HepG2 (cell line): ENCODE measurements around the gene SV2B. TPM values are rescaled to one million over a fixed set of nuclear protein-coding genes. Genes with fewer than 3 reads are reported as not detected.

Experiments used
- ATAC-seq: fragments of 200-7000 bp; cut with Tn5 transposase; 3 replicates; pipeline ENCODE4 v1.9.1; 2020; ENCODE audit warnings: mild to moderate bottlenecking, moderate library complexity
- BruUV-seq: library from RNA; stranded (reverse); fragments of 400-500 nt; replicated peaks from 2 replicates; lab custom pipeline; 2021; lab: Mats Ljungman, UMichigan
- CTCF ChIA-PET: fragments of 300-600 bp; formaldehyde crosslinking; extraction: SDS; loops from one replicate; lab custom pipeline; 2021; ENCODE audit warnings: low total read pairs, inconsistent platforms, low intra/inter-chr PET ratio; lab: Yijun Ruan, JAX
- POLR2A ChIA-PET: fragments of 350-600 bp; sonication (Branson Sonifier 250); formaldehyde crosslinking; loops from one replicate; lab custom pipeline; 2020; ENCODE audit warnings: antibody characterized with exemption, inconsistent platforms; lab: Yijun Ruan, JAX
- DNase-seq: peaks from one replicate; pipeline ENCODE4 v3.0.0-alpha.2; 2015; ENCODE audit warnings: low spot score
- FAIRE-seq: peaks from 3 replicates; lab custom pipeline; 2011; peaks lifted over from hg19 to GRCh38; lab: Jason Lieb, UNC
- H2AFZ ChIP-seq: one replicate; pipeline ENCODE4 v1.6.1; 2011; ENCODE audit warnings: low read length, inconsistent platforms
- H3K27ac ChIP-seq: fragments of 300-600 bp; 3 replicates; pipeline ENCODE4 v1.8.0; 2011; ENCODE audit warnings: mixed run types, mild to moderate bottlenecking, mixed read lengths, low read length, inconsistent platforms; ENCODE audit not compliant: insufficient read depth; ENCODE audit errors: extremely low read length
- H3K27me3 ChIP-seq, 2 experiments: fragments of 200-600 bp in 1 of 2; 2 replicates in 1 of 2; 3 replicates in 1 of 2; pipeline versions ENCODE4 v1.6.0 to v1.8.0; 2011; ENCODE audit warnings: low read length in 2 of 2, mild to moderate bottlenecking in 2 of 2, moderate library complexity in 2 of 2, inconsistent platforms in 1 of 2; ENCODE audit not compliant: insufficient read depth in 2 of 2, control insufficient read depth in 1 of 2
- H3K36me3 ChIP-seq, 2 experiments: fragments of 200-600 bp in 1 of 2; replicated peaks in 1 of 2; 2 replicates in 1 of 2; 3 replicates in 1 of 2; pipeline versions ENCODE4 v1.5.1 to v1.8.0; 2011; ENCODE audit warnings: low read length in 2 of 2, inconsistent platforms in 1 of 2; ENCODE audit not compliant: insufficient read depth in 2 of 2, control insufficient read depth in 1 of 2
- H3K4me1 ChIP-seq: 2 replicates; pipeline ENCODE4 v1.5.1; 2012; ENCODE audit warnings: low read length, inconsistent platforms; ENCODE audit not compliant: insufficient read depth
- H3K4me2 ChIP-seq: 2 replicates; pipeline ENCODE4 v1.6.0; 2011; ENCODE audit warnings: low read depth, low read length, inconsistent platforms
- H3K4me3 ChIP-seq, 3 experiments: fragments of 200-600 bp in 1 of 3; sonication (generic), shearing (Covaris generic) in 1 of 3; replicated peaks in 1 of 3; 2 replicates each; pipeline ENCODE4 v1.5.1; 2011 to 2016; ENCODE audit warnings: low read length in 3 of 3, inconsistent platforms in 2 of 3, low read depth in 2 of 3, mild to moderate bottlenecking in 2 of 3, control low read depth in 1 of 3, mixed read lengths in 1 of 3; ENCODE audit not compliant: insufficient read depth in 1 of 3
- H3K79me2 ChIP-seq: one replicate; pipeline ENCODE4 v1.6.1; 2011; ENCODE audit warnings: low read length, inconsistent platforms; ENCODE audit not compliant: insufficient read depth
- H3K9ac ChIP-seq: 2 replicates; pipeline ENCODE4 v1.6.0; 2011; ENCODE audit warnings: mild to moderate bottlenecking, low read depth, low read length, inconsistent platforms; ENCODE audit not compliant: insufficient read depth
- H3K9me3 ChIP-seq: 2 replicates; pipeline ENCODE4 v1.5.1; 2012; ENCODE audit warnings: mild to moderate bottlenecking, low read length
- H4K20me1 ChIP-seq: 2 replicates; pipeline ENCODE4 v1.6.0; 2011; ENCODE audit warnings: inconsistent platforms, mild to moderate bottlenecking, low read length, moderate library complexity; ENCODE audit not compliant: insufficient read depth
- PITX1 ChIP-seq: sonication (generic); formaldehyde crosslinking; IDR thresholded peaks from 2 replicates; pipeline ENCODE4 v1.5.1; 2020; ENCODE audit warnings: mild to moderate bottlenecking, missing genetic modification reagents
- POLR2AphosphoS5 ChIP-seq: IDR thresholded peaks from 2 replicates; pipeline ENCODE4 v1.6.1; 2012; ENCODE audit warnings: low read depth, low read length
- ZNF496 ChIP-seq: sonication (generic); formaldehyde crosslinking; IDR thresholded peaks from 2 replicates; pipeline ENCODE4 v1.8.1; 2023; ENCODE audit warnings: mild to moderate bottlenecking, moderate library complexity, missing genetic modification reagents; ENCODE audit not compliant: insufficient replicate concordance
- ZNF75D ChIP-seq: sonication (generic); formaldehyde crosslinking; IDR thresholded peaks from 2 replicates; pipeline ENCODE4 v1.8.1; 2023; ENCODE audit warnings: missing genetic modification reagents, mild to moderate bottlenecking, borderline replicate concordance
- ZNF773 ChIP-seq: sonication (generic); formaldehyde crosslinking; IDR thresholded peaks from 2 replicates; pipeline ENCODE4 v1.4.0; 2020; ENCODE audit warnings: missing genetic modification reagents, borderline replicate concordance
- ZSCAN22 ChIP-seq: sonication (generic); formaldehyde crosslinking; IDR thresholded peaks from 2 replicates; pipeline ENCODE4 v1.4.0; 2020; ENCODE audit warnings: mild to moderate bottlenecking, missing genetic modification reagents
- WGBS: methylation state at CpG from one replicate; pipeline ENCODE4 v1.1.6; 2017; ENCODE audit warnings: low lambda C conversion rate; 5-methylcytosine and 5-hydroxymethylcytosine counted together
- in situ Hi-C: cut with HindIII; loops from 2 replicates; pipeline ENCODE4 v1.10.0; 2017; ENCODE audit warnings: low pct_unique_long_range_greater_than_20kb; ENCODE audit not compliant: extremely low pct_ligation_motif_present
- intact Hi-C: fragments of 100-400 bp; cut with micrococcal nuclease; formaldehyde crosslinking; loops from one replicate; pipeline ENCODE4 v1.10.0; 2022; ENCODE audit not compliant: unreplicated experiment
- polyA plus RNA-seq, 8 experiments: library from polyadenylated mRNA; depleted of rRNA in 3 of 8; stranded (reverse) in 7 of 8; unstranded in 1 of 8; fragments of >200 nt; fragmentation: Illumina TruSeq in 4 of 8; extraction: Trizol in 4 of 8; gene quantifications; 2 replicates each; pipeline versions ENCODE4 v1.2.1 to v1.2.3, GENCODE V29; 2011 to 2016; ENCODE audit warnings: low read depth in 4 of 8, missing spikeins in 1 of 8, mixed read lengths in 1 of 8; ENCODE audit not compliant: insufficient read depth in 1 of 8
- total RNA-seq, 5 experiments: library from RNA; depleted of rRNA; stranded (reverse); fragments of >200 nt; fragmentation: Illumina TruSeq; extraction: Trizol; gene quantifications; 2 replicates each; pipeline ENCODE4 v1.2.3, GENCODE V29; 2016; ENCODE audit warnings: low read depth in 1 of 5
- TF ChIP-seq, protein P1 (sequence below): sonication (generic); formaldehyde crosslinking; IDR thresholded peaks from 2 replicates; pipeline ENCODE4 v1.4.0; 2020; ENCODE audit warnings: missing genetic modification reagents
- TF ChIP-seq, protein P2 (sequence below): sonication (generic); formaldehyde crosslinking; IDR thresholded peaks from 2 replicates; pipeline ENCODE4 v1.4.0; 2020; ENCODE audit warnings: mild to moderate bottlenecking, missing genetic modification reagents

The SV2B gene
- total and polyA plus RNA-seq, 2 of the 13 experiments (the other 11 are each of a cell fraction or from before 2014, with no cell fraction given): not detected

DNA sequence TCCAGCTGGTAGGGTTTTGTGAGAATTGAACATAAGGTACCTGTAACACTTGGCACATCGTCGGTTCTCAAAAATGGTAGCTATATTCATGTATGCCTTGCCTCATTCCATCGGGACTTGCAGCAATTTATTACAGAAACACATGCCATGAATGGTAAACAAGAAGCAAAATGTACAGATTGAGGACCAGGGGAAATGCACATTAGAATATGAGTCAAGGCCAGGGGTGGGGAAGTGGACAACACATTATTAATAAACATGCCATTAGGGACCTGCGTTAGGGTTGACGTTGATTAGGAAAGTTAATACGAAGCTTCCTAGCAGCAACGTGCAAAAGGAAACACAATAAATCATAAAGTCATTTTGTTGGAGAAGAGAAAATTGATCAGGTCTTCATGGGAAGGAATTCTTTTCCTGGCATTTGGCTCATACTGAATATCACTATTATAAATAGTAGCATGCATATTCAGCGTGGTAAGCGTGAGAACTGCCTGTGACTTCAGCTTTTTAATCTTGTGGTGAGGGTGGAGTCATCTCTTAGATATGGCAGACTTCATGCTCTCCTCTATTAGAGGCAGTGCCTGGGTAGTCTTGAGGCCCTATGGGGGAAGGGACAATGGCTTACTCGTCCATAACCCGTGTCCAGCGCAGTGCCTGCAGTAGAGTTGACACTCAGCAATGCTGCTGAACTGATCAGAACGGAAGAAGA lies 184.9 kb downstream of the SV2B start:
- no peaks in the 10 kb centered on the region for H3K4me1 ChIP-seq
- H4K20me1 ChIP-seq: no peaks in the 10 kb centered on the region
- H3K36me3 ChIP-seq: no peaks in the 10 kb centered on the region
- H3K27me3 ChIP-seq: peaks cover 0 to 8% of the 10 kb centered on the region in 2 experiments; a peak in 2 of 5 replicates
- FAIRE-seq (no peak), ATAC-seq (no peak), DNase-seq (no peak)
- H3K79me2 ChIP-seq: no peaks in the 10 kb centered on the region
- no peak overlapping the region for H3K4me2 ChIP-seq
- no peak overlapping the region for H3K4me3 ChIP-seq
- POLR2A ChIA-PET: no interaction called here
- no peak overlapping the region for H3K9ac ChIP-seq
- WGBS: 17% methylated on average over 13 of the region's 13 CpGs
- in situ Hi-C loops: no loop called here
- no TSS peak for BruUV-seq
- no peak overlapping the region for H3K27ac ChIP-seq
- intact Hi-C loops: no loop called here
- TF ChIP-seq ZNF75D (CRISPR knock-in tag) (no peak), POLR2AphosphoS5 (no peak), PITX1 (CRISPR knock-in tag) (no peak), ZNF773 (CRISPR knock-in tag) (no peak), ZNF496 (CRISPR knock-in tag) (no peak), ZSCAN22 (CRISPR knock-in tag) (no peak)
- TF ChIP-seq, protein P1, sequence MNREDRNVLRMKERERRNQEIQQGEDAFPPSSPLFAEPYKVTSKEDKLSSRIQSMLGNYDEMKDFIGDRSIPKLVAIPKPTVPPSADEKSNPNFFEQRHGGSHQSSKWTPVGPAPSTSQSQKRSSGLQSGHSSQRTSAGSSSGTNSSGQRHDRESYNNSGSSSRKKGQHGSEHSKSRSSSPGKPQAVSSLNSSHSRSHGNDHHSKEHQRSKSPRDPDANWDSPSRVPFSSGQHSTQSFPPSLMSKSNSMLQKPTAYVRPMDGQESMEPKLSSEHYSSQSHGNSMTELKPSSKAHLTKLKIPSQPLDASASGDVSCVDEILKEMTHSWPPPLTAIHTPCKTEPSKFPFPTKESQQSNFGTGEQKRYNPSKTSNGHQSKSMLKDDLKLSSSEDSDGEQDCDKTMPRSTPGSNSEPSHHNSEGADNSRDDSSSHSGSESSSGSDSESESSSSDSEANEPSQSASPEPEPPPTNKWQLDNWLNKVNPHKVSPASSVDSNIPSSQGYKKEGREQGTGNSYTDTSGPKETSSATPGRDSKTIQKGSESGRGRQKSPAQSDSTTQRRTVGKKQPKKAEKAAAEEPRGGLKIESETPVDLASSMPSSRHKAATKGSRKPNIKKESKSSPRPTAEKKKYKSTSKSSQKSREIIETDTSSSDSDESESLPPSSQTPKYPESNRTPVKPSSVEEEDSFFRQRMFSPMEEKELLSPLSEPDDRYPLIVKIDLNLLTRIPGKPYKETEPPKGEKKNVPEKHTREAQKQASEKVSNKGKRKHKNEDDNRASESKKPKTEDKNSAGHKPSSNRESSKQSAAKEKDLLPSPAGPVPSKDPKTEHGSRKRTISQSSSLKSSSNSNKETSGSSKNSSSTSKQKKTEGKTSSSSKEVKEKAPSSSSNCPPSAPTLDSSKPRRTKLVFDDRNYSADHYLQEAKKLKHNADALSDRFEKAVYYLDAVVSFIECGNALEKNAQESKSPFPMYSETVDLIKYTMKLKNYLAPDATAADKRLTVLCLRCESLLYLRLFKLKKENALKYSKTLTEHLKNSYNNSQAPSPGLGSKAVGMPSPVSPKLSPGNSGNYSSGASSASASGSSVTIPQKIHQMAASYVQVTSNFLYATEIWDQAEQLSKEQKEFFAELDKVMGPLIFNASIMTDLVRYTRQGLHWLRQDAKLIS (CRISPR knock-in tag): no peak
- TF ChIP-seq, protein P2, sequence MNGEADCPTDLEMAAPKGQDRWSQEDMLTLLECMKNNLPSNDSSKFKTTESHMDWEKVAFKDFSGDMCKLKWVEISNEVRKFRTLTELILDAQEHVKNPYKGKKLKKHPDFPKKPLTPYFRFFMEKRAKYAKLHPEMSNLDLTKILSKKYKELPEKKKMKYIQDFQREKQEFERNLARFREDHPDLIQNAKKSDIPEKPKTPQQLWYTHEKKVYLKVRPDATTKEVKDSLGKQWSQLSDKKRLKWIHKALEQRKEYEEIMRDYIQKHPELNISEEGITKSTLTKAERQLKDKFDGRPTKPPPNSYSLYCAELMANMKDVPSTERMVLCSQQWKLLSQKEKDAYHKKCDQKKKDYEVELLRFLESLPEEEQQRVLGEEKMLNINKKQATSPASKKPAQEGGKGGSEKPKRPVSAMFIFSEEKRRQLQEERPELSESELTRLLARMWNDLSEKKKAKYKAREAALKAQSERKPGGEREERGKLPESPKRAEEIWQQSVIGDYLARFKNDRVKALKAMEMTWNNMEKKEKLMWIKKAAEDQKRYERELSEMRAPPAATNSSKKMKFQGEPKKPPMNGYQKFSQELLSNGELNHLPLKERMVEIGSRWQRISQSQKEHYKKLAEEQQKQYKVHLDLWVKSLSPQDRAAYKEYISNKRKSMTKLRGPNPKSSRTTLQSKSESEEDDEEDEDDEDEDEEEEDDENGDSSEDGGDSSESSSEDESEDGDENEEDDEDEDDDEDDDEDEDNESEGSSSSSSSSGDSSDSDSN (CRISPR knock-in tag): no peak
- H3K9me3 ChIP-seq: no peaks in the 10 kb centered on the region
- CTCF ChIA-PET: no interaction called here
- H2AFZ ChIP-seq: no peak overlapping the region
